Glutamatergic neuron (in vitro differentiated cells): ENCODE measurements around the gene SNX9. TPM values are rescaled to one million over a fixed set of nuclear protein-coding genes. Genes with fewer than 3 reads are reported as not detected.

Experiments used
- DNase-seq: peaks from one replicate; pipeline ENCODE4 v3.0.0; 2022
- H3K27ac Mint-ChIP-seq: one replicate; pipeline ENCODE4 v1.8.0; 2020; ENCODE audit warnings: mild to moderate bottlenecking, mixed read lengths, inconsistent platforms; ENCODE audit not compliant: unreplicated experiment
- H3K27me3 Mint-ChIP-seq: one replicate; pipeline ENCODE4 v1.8.0; 2020; ENCODE audit warnings: mild to moderate bottlenecking, moderate library complexity, mixed read lengths, inconsistent platforms; ENCODE audit not compliant: unreplicated experiment
- H3K36me3 Mint-ChIP-seq: one replicate; pipeline ENCODE4 v1.8.0; 2020; ENCODE audit warnings: mild to moderate bottlenecking, mixed read lengths, inconsistent platforms; ENCODE audit not compliant: unreplicated experiment
- H3K4me1 Mint-ChIP-seq: one replicate; pipeline ENCODE4 v1.8.0; 2020; ENCODE audit warnings: mild to moderate bottlenecking, low read depth, mixed read lengths, inconsistent platforms; ENCODE audit not compliant: unreplicated experiment
- H3K4me3 Mint-ChIP-seq: one replicate; pipeline ENCODE4 v1.8.0; 2020; ENCODE audit warnings: mild to moderate bottlenecking, mixed read lengths, inconsistent platforms; ENCODE audit not compliant: unreplicated experiment
- H3K9me3 Mint-ChIP-seq: one replicate; pipeline ENCODE4 v1.8.0; 2020; ENCODE audit warnings: mild to moderate bottlenecking, moderate library complexity, mixed read lengths, inconsistent platforms; ENCODE audit not compliant: unreplicated experiment
- CTCF ChIP-seq: fragments of 200-600 bp; sonication (generic); IDR thresholded peaks from one replicate; pipeline ENCODE4 v1.5.0; 2021; ENCODE audit not compliant: partially characterized antibody, unreplicated experiment
- total RNA-seq: library from RNA; stranded (reverse); fragmentation: NEBNext Ultra II Directional; extraction: Animal tissue kit (Norgen Biotek cat#: 25700); gene quantifications from one replicate; pipeline ENCODE4 v1.2.1, GENCODE V29; 2021; ENCODE audit not compliant: unreplicated experiment

SNX9 gene
- total RNA-seq, 1 donor from 2014 or later = 45.7 TPM

GRCh38 chr6:157909282-157909664 is 86.2 kb downstream of the SNX9 start:
- H3K27ac Mint-ChIP-seq = no peak overlapping the region
- peaks cover 13% of the 10 kb centered on the region for H3K27me3 Mint-ChIP-seq
- no peak for TF ChIP-seq CTCF
- H3K9me3 Mint-ChIP-seq = peaks cover 16% of the 10 kb centered on the region
- peaks cover 10% of the 10 kb centered on the region for H3K36me3 Mint-ChIP-seq
- H3K4me3 Mint-ChIP-seq = no peak overlapping the region
- DNase-seq = no peak
- H3K4me1 Mint-ChIP-seq = peaks cover 45% of the 10 kb centered on the region

- DNase-seq = peak; percentile 61
Observed at GRCh38 chr6:157911278-157911677, 88.2 kb downstream of the SNX9 start.

GRCh38 chr6:157911786-157912185 is 88.7 kb downstream of the SNX9 start:
- DNase-seq = peak; percentile 76
- Mint-ChIP-seq H3K9me3 (peaks cover 16% of the 10 kb centered on the region), H3K4me1 (peaks cover 32% of the 10 kb centered on the region), H3K4me3 (peak overlapping the region; percentile 80), H3K27ac (peak overlapping the region; percentile 89), H3K27me3 (peaks cover 9% of the 10 kb centered on the region), H3K36me3 (peaks cover 10% of the 10 kb centered on the region)
- TF ChIP-seq CTCF = no peak

More at GRCh38 chr6:157911278-157911677, 88.2 kb downstream of the SNX9 start:
- peaks cover 10% of the 10 kb centered on the region for H3K36me3 Mint-ChIP-seq
- peak overlapping the region; percentile 89 for H3K27ac Mint-ChIP-seq
- peaks cover 16% of the 10 kb centered on the region for H3K9me3 Mint-ChIP-seq
- peak overlapping the region; percentile 80 for H3K4me3 Mint-ChIP-seq
- H3K27me3 Mint-ChIP-seq = peaks cover 9% of the 10 kb centered on the region
- peaks cover 35% of the 10 kb centered on the region for H3K4me1 Mint-ChIP-seq
- no peak for TF ChIP-seq CTCF

- Mint-ChIP-seq H3K27me3 (peaks cover 9% of the 10 kb centered on the region), H3K36me3 (peaks cover 10% of the 10 kb centered on the region), H3K4me3 (peak overlapping the region; percentile 80), H3K9me3 (peaks cover 16% of the 10 kb centered on the region), H3K4me1 (peaks cover 32% of the 10 kb centered on the region), H3K27ac (peak overlapping the region; percentile 89)
- DNase-seq = no peak
- TF ChIP-seq CTCF = no peak
Observed at GRCh38 chr6:157912326-157912725, 89.3 kb downstream of the SNX9 start.

GRCh38 chr6:157921685-157922367 is 98.8 kb downstream of the SNX9 start:
- no peak for DNase-seq
- Mint-ChIP-seq H3K36me3 (peaks cover 14% of the 10 kb centered on the region), H3K4me3 (no peak overlapping the region), H3K27me3 (peaks cover 4% of the 10 kb centered on the region), H3K27ac (no peak overlapping the region), H3K4me1 (peaks cover 3% of the 10 kb centered on the region), H3K9me3 (peaks cover 2% of the 10 kb centered on the region)
- TF ChIP-seq CTCF = no peak
